Measurements from ENCODE around the gene UBN1. TPM values are rescaled to one million over a fixed set of nuclear protein-coding genes. Genes with fewer than 3 reads are reported as not detected.

The UBN1 gene
- total RNA-seq, 1 experiment from 2014 or later: 51.0 TPM

- intact Hi-C loops (cut with micrococcal nuclease; ENCODE audit: unreplicated experiment): no loop called here
- H3K27me3 ChIP-seq (replicated peaks; ENCODE audit: insufficient read depth, low read depth, low read length, poor library complexity): no peaks in the 10 kb centered on the region
- DNase-seq (ENCODE audit: low spot score): no peak
- ChIA-PET POLR2A (ENCODE audit: low non-redundant PET) (no interaction called here), CTCF (no interaction called here)
- no peak overlapping the region for H3K27ac ChIP-seq (ENCODE audit: low read depth, low read length, poor library complexity, severe bottlenecking)
- H3K4me3 ChIP-seq (ENCODE audit: low read depth, low read length, poor library complexity, severe bottlenecking): no peak overlapping the region
- peaks cover 52% of the 10 kb centered on the region for H3K36me3 ChIP-seq (ENCODE audit: insufficient read depth, low read length, poor library complexity, severe bottlenecking)
- no TSS peak for BruUV-seq (replicated peaks)
- TF ChIP-seq EZH2 (IDR thresholded peaks at IDR 0.05; ENCODE audit: borderline replicate concordance, low read depth, low read length, poor library complexity, severe bottlenecking): no peak
- TF ChIP-seq CTCF (conservative IDR thresholded peaks at IDR 0.05; ENCODE audit: low read depth, low read length): no peak
- H3K4me1 ChIP-seq (ENCODE audit: insufficient read depth, low read length, poor library complexity, severe bottlenecking): no peaks in the 10 kb centered on the region
- H3K9me3 ChIP-seq (ENCODE audit: low read depth, low read length, poor library complexity, severe bottlenecking): no peaks in the 10 kb centered on the region
Observed at GRCh38 chr16:4820652-4821051, 26.6 kb upstream of the UBN1 start.

GRCh38 chr16:4825196-4825595 lies 22.1 kb upstream of the UBN1 start:
- Histone ChIP-seq H3K4me1 (ENCODE audit: insufficient read depth, low read length, poor library complexity, severe bottlenecking) (no peaks in the 10 kb centered on the region), H3K4me3 (ENCODE audit: low read depth, low read length, poor library complexity, severe bottlenecking) (no peak overlapping the region), H3K27ac (ENCODE audit: low read depth, low read length, poor library complexity, severe bottlenecking) (no peak overlapping the region), H3K9me3 (ENCODE audit: low read depth, low read length, poor library complexity, severe bottlenecking) (no peaks in the 10 kb centered on the region), H3K36me3 (ENCODE audit: insufficient read depth, low read length, poor library complexity, severe bottlenecking) (peaks cover 62% of the 10 kb centered on the region), H3K27me3 (replicated peaks; ENCODE audit: insufficient read depth, low read depth, low read length, poor library complexity) (no peaks in the 10 kb centered on the region)
- BruUV-seq (replicated peaks): no TSS peak
- no peak for TF ChIP-seq EZH2 (IDR thresholded peaks at IDR 0.05; ENCODE audit: borderline replicate concordance, low read depth, low read length, poor library complexity, severe bottlenecking)
- no peak for TF ChIP-seq CTCF (conservative IDR thresholded peaks at IDR 0.05; ENCODE audit: low read depth, low read length)
- intact Hi-C loops (cut with micrococcal nuclease; ENCODE audit: unreplicated experiment): no loop called here
- CTCF ChIA-PET: no interaction called here
- DNase-seq (ENCODE audit: low spot score): no peak
- POLR2A ChIA-PET (ENCODE audit: low non-redundant PET): no interaction called here

GRCh38 chr16:4826526-4826925 lies 20.8 kb upstream of the UBN1 start:
- intact Hi-C loops (cut with micrococcal nuclease; ENCODE audit: unreplicated experiment): no loop called here
- peaks cover 67% of the 10 kb centered on the region for H3K36me3 ChIP-seq (ENCODE audit: insufficient read depth, low read length, poor library complexity, severe bottlenecking)
- no peak overlapping the region for H3K27ac ChIP-seq (ENCODE audit: low read depth, low read length, poor library complexity, severe bottlenecking)
- no peaks in the 10 kb centered on the region for H3K4me1 ChIP-seq (ENCODE audit: insufficient read depth, low read length, poor library complexity, severe bottlenecking)
- no peaks in the 10 kb centered on the region for H3K9me3 ChIP-seq (ENCODE audit: low read depth, low read length, poor library complexity, severe bottlenecking)
- no peak overlapping the region for H3K4me3 ChIP-seq (ENCODE audit: low read depth, low read length, poor library complexity, severe bottlenecking)
- ChIA-PET POLR2A (ENCODE audit: low non-redundant PET) (no interaction called here), CTCF (no interaction called here)
- no peak for DNase-seq (ENCODE audit: low spot score)
- no peaks in the 10 kb centered on the region for H3K27me3 ChIP-seq (replicated peaks; ENCODE audit: insufficient read depth, low read depth, low read length, poor library complexity)
- no TSS peak for BruUV-seq (replicated peaks)
- TF ChIP-seq CTCF (conservative IDR thresholded peaks at IDR 0.05; ENCODE audit: low read depth, low read length) (no peak), EZH2 (IDR thresholded peaks at IDR 0.05; ENCODE audit: borderline replicate concordance, low read depth, low read length, poor library complexity, severe bottlenecking) (no peak)

All from A673 (cell line).